Stimulated activated CD8-positive, alpha-beta memory T cell treated with anti-CD3 and anti-CD28 coated beads, Interleukin-4, amount 100 ng/mL, for 1 hour (primary cell): ENCODE results near the gene FBXO4.
"Not testable (repeated sequence)": the region's sequence is repeated elsewhere in the genome, so short reads cannot be mapped to it uniquely, and the experiment has no call there.

ENCODE experiments used
- DNase-seq, 2 donors: peaks; one replicate each; pipeline ENCODE4 v3.0.0-alpha.2; 2020; ENCODE audit warnings: low read depth in 2 of 2, low spot score in 1 of 2

Gene FBXO4

DNA sequence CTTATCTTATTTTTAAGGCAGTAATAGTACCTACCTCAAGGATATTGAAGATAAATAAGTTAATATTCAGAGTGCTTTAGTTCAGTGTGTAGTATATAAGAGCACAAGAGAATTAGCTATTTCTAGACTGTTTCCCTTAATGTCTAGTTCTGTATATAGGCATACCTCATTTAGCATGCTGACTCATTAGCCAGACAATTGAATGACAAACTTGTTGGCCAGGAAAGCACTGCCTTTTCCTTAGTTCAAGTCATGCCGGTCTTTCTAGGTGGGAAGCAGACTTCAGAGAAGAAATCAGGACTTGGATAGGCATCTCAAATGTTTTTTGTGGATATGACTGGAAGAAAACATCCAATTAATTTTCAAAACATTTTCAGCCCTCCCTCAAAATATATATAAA, 3.2 kb upstream of the FBXO4 start:
- DNase-seq, result no peak

DNA sequence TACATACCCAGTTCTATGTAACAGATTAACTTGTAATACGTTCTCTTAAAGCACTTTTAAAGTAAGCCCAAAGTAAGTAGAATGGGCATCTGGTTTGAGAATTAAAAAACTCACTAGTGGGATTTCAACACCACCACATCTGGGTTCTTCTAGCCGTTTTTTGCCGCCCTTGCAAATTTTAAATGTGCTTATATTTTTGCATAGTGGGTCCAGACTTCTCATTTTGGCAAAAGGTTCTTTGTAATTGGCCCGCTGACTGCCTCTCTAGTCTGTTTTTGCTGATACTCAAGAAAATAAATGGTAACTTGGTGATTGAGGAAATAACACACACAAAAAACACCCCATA, 582 bp upstream of the FBXO4 start:
- DNase-seq, result no peak

DNA sequence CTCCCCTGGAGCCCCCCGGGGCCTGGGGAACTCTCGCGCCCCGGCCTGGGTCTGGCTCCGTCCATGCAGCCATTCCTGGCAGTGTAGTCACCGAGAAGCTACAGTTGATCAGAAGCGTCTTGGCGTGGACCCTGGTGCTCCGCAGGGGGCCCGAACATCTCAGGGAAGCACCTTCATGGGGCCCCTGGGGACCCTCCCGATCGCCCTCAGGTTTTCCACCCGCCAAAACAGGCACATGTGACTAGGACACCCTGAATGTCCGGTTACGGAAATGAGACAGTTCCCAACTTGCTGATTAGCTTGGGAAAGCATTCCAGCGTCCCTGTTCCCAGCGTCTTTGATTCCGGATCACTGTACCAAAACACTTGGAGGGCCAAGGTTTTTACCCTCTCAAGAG, 472 bp downstream of the FBXO4 start:
- DNase-seq, result no peak

DNA sequence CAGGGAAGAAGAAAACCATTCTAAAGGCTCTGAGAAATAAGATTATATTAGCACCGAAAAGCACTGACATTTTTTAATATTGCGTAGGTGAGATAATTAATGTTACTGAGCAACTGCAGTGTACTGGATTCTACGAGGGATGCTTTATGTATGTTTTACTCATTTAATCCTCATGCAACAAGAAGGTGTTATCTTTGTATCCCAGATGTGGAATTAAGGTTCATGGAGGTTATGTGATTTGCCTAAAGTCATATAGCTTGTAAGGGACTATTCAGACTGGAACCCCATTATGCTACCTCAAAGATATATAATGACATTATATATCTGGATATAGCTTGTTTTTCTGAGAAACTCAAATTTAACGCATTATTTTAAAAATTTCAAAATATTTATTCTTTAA, 2.5 kb downstream of the FBXO4 start:
- no peak for DNase-seq

DNA sequence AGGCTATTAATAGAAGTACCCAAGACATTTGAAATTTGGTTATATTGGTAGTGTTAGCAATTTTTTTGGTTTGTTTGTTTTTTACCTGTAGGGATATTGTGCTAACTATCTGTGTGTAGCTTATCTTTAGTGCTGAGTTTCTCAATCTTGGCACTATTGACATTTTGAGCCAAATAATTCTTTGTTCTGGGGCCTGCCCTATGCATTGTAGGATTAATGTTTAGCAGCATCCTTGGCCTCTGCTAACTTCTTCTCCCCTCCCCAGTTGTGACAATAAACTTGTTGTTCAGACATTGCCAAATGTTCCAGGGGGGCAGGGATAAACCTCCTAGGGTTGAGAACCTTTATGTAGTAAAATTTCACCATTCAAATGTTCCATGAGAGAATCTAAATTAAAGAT, 4.0 kb downstream of the FBXO4 start:
- DNase-seq, result no peak

DNA sequence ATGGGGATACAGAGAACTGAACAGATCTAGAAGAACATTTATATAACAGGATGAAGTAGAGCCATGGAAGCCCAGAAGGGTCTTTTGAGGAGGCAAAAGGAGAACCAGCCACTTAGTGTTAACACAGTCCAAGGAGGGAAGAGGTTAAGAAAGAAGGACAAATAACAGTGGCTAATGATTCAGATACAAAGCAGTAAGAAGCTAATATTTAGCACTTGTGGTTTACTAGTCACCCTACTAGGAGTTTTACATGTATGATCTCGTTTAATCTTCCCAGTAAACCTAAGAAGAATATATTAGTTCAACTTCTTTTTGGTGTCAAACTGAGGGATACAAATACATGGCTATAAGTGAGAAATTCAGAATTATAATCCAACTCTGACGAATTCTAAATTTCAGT, 7.7 kb downstream of the FBXO4 start:
- DNase-seq, result no peak

DNA sequence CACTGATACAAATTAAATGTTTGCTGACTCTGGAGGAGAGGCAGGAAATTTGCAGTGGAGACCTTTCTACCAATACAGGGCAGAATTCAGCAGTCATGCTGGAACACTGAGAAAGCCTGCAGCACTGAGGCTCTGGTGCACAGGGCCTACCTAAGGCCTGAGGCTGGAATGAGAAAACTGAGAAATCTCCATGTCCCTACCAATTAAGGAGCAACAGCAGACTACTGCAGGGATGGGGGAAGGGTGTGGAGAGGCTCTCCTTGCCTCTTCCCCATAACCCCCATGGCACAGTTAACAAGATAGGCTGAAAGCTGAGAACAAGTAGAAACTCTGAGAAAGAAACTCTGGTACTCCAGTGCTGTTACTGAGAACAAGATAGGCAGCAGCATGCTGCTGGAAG, 10.5 kb downstream of the FBXO4 start:
- no peak for DNase-seq

DNA sequence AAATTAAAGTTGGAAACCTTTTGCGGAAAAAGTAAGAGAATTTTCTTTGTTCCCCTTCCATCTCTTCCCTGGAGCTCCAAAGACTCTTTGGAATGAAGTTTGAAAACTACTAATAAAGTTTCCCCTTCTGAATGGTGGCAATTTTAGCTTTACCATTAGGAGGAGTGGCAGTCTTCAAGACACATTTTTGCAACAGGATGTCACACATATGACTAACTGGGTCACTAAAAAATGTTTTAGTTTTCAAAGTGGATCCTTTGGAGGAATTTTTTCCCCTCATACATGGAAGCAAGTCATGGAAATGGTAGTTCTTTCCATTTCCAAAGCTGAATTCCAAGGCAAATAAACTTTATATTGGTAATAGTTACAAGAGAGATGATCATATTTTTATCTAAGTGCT, 15.6 kb downstream of the FBXO4 start:
- no peak for DNase-seq

DNA sequence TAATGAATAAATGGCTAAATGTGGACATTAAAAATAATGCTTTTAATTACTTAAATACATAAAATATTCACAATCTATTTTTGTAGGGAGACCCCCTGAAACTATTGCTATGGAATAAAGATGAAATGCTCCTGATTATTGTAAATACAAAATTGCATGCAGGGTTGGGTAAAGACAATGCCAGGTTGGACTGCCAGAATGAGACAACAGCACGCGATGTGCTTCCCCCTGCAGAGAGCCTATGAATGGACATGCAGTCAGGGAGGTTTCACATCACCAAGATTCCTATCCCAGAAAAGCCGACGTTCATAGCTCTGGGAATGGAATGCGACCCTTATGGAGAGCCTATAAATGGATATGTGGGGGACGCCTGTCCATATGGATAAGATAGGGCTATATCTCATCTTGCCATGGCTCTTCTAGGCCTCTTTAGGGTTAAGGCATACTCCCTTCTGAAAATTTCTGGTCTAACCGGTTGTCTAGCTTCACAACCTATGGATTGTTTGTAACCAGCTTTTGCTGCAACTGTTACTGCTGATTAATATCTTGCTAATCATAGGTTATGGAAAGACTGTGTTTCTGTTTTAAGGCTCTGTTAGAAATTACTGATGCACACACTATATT, 20.4 kb downstream of the FBXO4 start:
- DNase-seq, result not testable (repeated sequence)

DNA sequence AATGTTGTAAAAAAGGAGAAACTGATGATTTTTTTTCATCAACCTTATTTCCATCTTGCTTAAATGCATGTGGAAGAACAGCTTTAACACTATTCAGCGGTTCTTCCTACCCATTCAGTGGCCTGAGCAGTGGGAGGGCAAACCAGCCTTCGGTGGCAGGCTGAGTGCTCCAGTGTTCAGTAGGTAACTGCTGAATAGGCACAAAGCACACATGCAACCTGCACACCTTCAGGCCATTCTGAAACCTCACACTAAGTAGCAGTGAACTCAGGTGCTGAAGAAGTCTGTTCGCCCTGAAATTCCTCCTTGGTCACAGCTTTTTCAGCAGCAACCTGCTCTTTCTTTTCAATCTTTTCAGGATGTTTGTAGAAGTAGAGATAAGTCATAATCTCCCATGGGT, 26.1 kb downstream of the FBXO4 start:
- no peak for DNase-seq

DNA sequence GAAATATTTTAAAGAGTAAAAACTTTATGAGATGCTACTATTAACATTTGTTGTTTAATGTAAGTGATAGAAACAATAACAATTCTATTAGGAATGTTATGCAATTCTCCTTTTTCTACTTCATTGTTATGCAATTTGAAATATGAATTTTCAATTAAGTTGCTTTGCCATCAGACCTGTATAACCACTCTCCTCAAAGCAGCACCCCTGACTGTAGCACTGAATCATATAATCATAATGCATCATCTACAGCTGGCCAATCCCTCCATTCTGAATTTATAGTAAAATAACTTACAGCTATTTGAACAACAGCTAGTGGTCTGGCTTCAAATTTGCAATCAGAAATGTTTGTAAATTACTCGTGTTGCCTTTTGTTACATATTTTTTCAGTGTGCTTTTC, 29.2 kb downstream of the FBXO4 start:
- no peak for DNase-seq

DNA sequence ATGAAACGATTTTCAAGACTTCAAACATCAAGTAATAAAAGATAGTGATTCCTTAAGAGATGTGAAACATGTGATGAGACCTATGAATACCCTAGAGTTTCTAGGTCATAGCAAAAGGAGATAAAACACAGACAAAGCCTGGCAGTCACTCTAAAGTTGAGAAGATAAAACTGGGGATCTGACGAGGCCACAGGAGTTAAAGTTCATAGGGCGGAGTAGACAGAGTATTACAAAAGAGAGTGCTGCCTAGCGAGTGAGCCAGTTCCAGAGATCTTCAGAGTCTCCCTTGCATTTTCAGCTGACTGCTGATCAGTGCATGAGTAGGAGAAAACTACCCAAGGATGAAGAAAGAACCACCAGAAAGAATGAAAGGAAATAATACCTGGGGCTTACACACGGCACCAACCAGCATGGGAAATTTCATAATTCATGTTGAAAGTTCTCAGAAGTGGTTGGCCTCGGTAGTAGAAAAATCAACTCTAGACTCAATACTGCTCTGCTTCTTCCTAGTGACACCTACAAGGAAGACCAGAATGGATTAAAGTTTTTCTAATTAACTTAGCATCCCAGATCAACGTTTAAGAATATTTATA, 30.4 kb downstream of the FBXO4 start:
- DNase-seq, result no peak

DNA sequence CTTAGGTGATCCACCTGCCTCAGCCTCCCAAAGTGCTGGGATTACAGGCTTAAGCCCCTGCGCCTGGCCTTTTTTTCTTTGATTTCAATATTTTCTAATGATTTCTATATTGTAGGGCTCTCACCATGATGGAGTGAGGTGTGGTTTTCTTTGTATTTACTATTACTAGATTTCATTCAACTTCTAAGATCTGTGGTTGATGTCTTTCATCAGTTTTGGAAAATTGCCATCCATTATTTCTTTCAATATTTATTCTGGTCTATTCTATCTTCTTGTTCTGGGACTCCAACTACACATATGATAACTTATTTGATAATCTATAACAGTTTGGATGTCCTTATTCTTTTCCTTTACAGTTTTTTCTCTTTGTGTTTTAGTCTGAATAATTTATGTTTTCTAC, 31.9 kb downstream of the FBXO4 start:
- no peak for DNase-seq

DNA sequence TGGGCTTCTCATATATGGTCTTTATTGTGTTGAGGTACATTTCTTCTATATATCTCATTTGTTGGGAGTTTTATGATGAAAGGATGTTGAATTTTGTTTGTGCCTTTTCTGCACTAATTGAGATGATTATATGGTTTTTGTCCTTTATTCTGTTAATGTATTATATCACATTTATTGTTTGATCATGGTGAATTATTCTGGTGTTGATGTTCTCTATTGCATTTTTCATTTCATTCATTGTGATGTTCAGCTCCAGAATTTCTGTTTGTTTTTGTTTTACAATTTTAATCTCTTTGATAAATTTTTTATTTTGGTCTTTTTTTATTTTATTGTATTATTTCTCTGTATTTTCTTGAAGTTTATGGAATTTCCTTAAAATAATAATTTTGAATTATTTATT, 35.4 kb downstream of the FBXO4 start:
- DNase-seq, result no peak

DNA sequence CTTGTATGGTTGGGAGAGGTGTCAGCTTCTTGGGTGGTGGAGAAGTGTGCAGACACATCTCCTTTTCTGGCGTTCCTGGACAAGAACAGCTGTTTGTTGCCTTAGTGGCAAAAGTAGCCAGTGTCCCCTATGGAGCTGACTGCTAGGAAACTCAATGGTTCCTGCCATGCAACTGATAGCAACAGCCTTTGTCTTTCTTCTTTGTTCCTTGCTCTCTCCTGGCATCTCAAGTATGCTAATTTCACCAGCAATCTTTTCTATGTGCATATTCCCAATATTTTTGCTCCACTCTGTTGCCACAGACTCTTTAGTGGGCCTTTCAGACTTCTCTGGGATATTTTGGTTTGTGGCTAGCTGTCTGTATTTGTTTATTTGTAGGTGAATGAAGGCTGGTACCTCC, 36.7 kb downstream of the FBXO4 start:
- no peak for DNase-seq

DNA sequence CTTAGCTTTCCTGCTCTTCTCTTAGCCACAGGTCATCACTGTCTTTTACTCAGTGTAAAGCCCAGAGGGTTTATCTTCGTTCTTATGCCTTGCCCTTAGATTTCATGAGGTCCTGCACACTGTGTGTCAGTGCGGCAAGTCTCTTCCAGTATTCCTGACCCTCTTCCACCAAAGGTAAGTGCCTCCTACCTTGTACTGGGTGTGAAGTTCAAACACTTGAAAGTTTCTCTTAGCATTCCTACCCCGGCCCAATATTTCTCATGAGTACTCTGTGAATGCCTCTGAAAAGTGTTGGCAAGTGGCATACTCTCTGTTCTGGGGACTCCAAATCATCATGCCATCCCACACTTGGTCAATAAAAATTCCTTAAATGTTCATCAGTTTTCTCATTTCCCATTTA, 37.4 kb downstream of the FBXO4 start:
- no peak for DNase-seq

DNA sequence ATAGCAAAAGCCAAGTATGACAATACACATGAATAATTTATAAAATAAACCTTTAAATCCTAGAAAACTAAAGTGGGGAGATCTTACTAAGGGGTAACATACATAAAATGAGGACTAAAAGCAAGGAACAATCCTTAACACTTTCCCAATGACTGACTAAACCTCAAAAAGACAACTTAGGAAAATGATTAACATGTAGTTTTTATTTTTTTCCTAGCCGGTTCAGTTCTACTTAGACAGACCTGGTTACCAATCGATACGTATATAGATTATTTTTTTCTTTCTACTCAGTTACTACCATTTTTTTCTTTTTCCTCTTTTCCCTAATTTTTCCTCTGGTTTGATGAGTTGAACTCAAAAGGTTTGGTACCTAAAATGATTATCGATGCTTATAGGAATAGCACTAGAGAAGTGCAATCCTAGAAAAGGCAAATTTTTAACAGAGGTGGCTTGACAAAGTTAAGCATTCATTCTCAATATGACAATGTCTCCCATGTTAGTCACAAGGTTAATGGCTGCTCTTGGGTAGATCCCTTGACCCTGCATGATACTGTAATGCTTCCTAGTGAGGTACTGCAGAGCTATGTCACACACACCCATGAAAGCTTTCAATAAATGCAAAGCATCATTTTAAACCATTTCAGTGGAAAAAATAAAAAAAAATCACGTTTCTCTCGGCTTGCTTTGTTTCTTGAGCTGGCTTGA, 41.5 kb downstream of the FBXO4 start:
- no peak for DNase-seq

DNA sequence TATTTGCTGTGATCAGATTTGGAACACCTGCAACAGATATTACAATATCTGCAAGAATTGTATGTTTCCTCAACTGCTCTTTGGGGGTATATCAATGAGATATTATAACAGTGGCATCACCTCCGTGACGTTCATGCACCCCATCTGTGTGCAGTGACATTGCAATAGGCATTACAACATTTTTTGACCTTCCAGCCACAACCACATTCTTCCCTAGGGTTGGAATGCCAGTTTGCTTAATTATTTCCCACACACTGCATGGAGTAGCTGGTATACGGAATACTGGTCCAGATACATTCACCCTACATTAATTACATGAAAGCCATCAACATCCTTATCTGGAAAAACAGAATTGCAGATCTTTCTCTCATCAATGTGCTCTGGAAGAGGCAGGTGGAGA, 42.3 kb downstream of the FBXO4 start:
- no peak for DNase-seq

DNA sequence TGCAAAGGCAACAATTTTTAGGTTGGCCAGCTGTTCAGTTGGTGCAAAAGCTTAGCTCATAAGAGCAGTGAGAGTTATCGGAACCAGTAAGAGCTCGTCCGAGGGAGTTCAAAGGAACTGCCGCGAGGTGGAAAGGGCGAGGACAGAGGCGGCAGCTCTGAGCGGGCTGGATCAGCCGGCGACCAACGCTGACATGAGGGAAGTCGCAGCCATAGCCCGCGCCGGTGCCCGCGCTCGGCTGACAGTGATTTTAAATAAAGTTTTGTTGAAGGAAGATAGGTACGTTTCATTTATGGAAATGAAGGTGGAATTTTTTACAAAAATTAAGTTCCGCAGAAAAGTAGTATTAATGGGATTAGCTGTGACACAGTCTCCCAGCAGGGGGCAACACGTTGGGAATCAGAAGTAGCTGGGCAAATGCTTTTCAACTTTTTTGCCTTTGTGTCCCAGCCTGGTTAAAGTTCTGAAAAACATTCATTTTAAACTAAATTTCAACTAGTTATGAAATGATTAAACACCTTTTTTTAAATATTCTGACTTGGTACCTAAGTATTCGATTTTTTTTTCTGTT, 43.2 kb downstream of the FBXO4 start:
- DNase-seq, result no peak

DNA sequence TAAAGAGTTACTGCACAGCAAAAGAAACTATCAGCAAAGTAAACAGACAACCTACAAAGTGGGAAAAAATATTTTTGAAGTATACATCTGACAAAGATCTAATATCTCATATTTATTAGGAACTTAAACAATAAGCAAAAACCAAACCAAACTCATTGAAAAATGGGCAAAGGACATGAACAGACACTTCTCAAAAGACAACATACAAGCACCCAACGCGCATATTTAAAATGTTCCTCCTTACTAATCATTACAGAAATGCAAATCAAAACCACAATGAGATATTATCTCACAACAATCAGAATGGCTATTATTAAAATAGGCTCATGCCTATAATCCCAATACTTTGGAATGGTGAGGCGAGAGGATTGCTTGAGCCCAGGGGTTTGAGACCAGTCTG, 48.0 kb downstream of the FBXO4 start:
- no peak for DNase-seq

DNA sequence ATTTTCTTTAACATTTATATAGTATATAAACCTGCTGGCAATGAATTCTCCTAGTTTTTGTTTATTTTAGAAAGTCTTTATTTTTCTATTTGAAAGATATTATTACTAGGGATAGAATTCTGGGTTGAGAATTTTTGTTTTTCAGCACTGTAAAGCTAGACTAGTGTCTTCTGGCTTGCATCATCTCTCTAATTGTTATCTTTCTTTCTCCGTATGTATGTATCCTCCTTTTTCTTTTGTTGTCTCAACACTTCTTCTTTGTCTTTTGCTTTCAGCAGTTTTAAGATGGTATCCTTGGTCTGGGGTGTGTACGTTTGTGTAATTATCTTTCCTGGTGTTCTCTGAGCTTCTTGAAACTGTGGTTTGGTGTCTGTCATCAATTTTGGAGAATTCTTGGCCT, 48.8 kb downstream of the FBXO4 start:
- DNase-seq, result no peak

DNA sequence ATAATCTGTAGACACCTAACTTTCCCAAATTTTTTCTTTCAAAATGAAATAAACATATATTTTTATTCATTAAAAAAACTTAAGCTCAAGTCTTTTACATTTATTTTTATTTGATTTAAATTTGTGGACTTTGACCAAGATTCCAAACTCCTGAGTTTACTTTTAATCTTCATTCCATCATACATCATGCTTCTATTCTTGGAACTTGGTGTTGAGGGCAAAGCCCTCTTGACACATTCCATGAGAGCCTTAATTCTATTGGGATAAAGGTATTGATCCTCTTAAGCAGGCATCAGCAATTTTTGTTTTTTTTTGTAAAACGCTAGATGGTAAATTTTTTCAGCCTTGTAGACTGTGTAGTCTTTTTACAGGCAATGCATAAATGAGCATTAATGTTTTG, 53.6 kb downstream of the FBXO4 start:
- no peak for DNase-seq

DNA sequence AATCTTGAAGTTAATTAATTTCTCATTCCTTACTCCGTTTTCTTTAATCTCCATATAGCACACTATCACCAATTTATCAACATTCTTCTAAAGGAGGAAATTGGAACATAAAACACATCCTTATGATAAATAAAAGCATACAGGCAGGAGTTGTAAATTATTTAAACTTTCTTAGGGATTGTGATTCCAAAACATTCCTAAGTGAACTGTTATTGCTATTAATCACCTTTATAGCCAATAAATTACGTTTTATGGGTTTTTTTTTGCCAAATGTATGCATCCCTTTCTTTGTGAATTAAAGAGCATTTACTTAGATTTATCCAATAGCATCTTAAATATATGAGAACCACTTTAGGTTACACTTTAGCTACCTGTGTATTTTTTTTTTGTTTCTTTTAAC, 55.3 kb downstream of the FBXO4 start:
- DNase-seq, result no peak
